HepG2 (cell line): Measurements from ENCODE around the gene LRPPRC. TPM values are rescaled to one million over a fixed set of nuclear protein-coding genes. Genes with fewer than 3 reads are reported as not detected.

Source experiments
- GABPA ChIP-seq, 2 experiments: IDR thresholded peaks; 2 replicates each; pipeline ENCODE4 v1.6.1; 2011 to 2016; ENCODE audit warnings: low read depth in 2 of 2, low read length in 1 of 2, missing biosample characterization in 1 of 2, missing genetic modification characterization in 1 of 2
- HNF4G ChIP-seq, 2 experiments: sonication (generic) in 1 of 2; formaldehyde crosslinking in 1 of 2; IDR thresholded peaks; 2 replicates each; pipeline versions ENCODE4 v1.4.0 to v1.6.1; 2011 to 2020; ENCODE audit warnings: borderline replicate concordance in 2 of 2, low read depth in 2 of 2, mild to moderate bottlenecking in 2 of 2, low read length in 1 of 2, missing genetic modification reagents in 1 of 2, moderate library complexity in 1 of 2
- MAFF ChIP-seq: IDR thresholded peaks from 2 replicates; pipeline ENCODE4 v1.6.1; 2011; ENCODE audit warnings: low read depth, low read length, improper control_type of control experiment
- MLLT10 ChIP-seq: sonication (generic); formaldehyde crosslinking; IDR thresholded peaks from 2 replicates; pipeline ENCODE4 v1.4.0; 2020; ENCODE audit warnings: missing genetic modification reagents
- PAX8 ChIP-seq: sonication (generic); formaldehyde crosslinking; IDR thresholded peaks from 2 replicates; pipeline ENCODE4 v1.8.0; 2022; ENCODE audit warnings: mild to moderate bottlenecking, missing genetic modification reagents, borderline replicate concordance
- PITX1 ChIP-seq: sonication (generic); formaldehyde crosslinking; IDR thresholded peaks from 2 replicates; pipeline ENCODE4 v1.5.1; 2020; ENCODE audit warnings: mild to moderate bottlenecking, missing genetic modification reagents
- SNAPC2 ChIP-seq: sonication (generic); formaldehyde crosslinking; IDR thresholded peaks from 2 replicates; pipeline ENCODE4 v1.8.1; 2022; ENCODE audit warnings: mild to moderate bottlenecking, missing genetic modification reagents
- TBX2 ChIP-seq: sonication (generic); formaldehyde crosslinking; IDR thresholded peaks from 2 replicates; pipeline ENCODE4 v1.5.0; 2020; ENCODE audit warnings: missing genetic modification reagents, mild to moderate bottlenecking, borderline replicate concordance
- U2AF2 ChIP-seq: fragments of 200-400 bp; formaldehyde crosslinking; IDR thresholded peaks from 2 replicates; pipeline ENCODE4 v1.6.1; 2017; ENCODE audit warnings: low read depth, mild to moderate bottlenecking, low read length
- ZNF160 ChIP-seq: sonication (generic); formaldehyde crosslinking; IDR thresholded peaks from 2 replicates; pipeline ENCODE4 v1.8.0; 2022; ENCODE audit warnings: mild to moderate bottlenecking, inconsistent platforms, missing genetic modification reagents
- ZNF224 ChIP-seq: sonication (generic); formaldehyde crosslinking; IDR thresholded peaks from 2 replicates; pipeline ENCODE4 v1.5.0; 2020; ENCODE audit warnings: mild to moderate bottlenecking, missing genetic modification reagents
- ZNF333 ChIP-seq: sonication (generic); formaldehyde crosslinking; IDR thresholded peaks from 2 replicates; pipeline ENCODE4 v1.4.0; 2020; ENCODE audit warnings: mild to moderate bottlenecking, missing genetic modification reagents, borderline replicate concordance
- ZNF335 ChIP-seq: sonication (generic); formaldehyde crosslinking; IDR thresholded peaks from 2 replicates; pipeline ENCODE4 v1.4.0; 2020; ENCODE audit warnings: missing genetic modification reagents
- ZNF354B ChIP-seq: sonication (generic); formaldehyde crosslinking; IDR thresholded peaks from 2 replicates; pipeline ENCODE4 v1.8.0; 2022; ENCODE audit warnings: mild to moderate bottlenecking, missing genetic modification reagents
- ZNF367 ChIP-seq: sonication (generic); formaldehyde crosslinking; IDR thresholded peaks from 2 replicates; pipeline ENCODE4 v1.4.0; 2020; ENCODE audit warnings: missing genetic modification reagents, borderline replicate concordance
- ZNF607 ChIP-seq: sonication (generic); formaldehyde crosslinking; IDR thresholded peaks from 2 replicates; pipeline ENCODE4 v1.5.1; 2020; ENCODE audit warnings: missing genetic modification reagents, mild to moderate bottlenecking, borderline replicate concordance
- ZNF619 ChIP-seq: sonication (generic); formaldehyde crosslinking; IDR thresholded peaks from 2 replicates; pipeline ENCODE4 v1.4.0; 2020; ENCODE audit warnings: mild to moderate bottlenecking, missing genetic modification reagents
- ZNF768 ChIP-seq: sonication (generic); formaldehyde crosslinking; IDR thresholded peaks from 2 replicates; pipeline ENCODE4 v1.4.0; 2020; ENCODE audit warnings: missing genetic modification reagents
- ZNF772 ChIP-seq: sonication (generic); formaldehyde crosslinking; IDR thresholded peaks from 2 replicates; pipeline ENCODE4 v1.5.0; 2020; ENCODE audit warnings: mild to moderate bottlenecking, missing genetic modification reagents
- polyA plus RNA-seq, 8 experiments: library from polyadenylated mRNA; depleted of rRNA in 3 of 8; stranded (reverse) in 7 of 8; unstranded in 1 of 8; fragments of >200 nt; fragmentation: Illumina TruSeq in 4 of 8; extraction: Trizol in 4 of 8; gene quantifications; 2 replicates each; pipeline versions ENCODE4 v1.2.1 to v1.2.3, GENCODE V29; 2011 to 2016; ENCODE audit warnings: low read depth in 4 of 8, missing spikeins in 1 of 8, mixed read lengths in 1 of 8; ENCODE audit not compliant: insufficient read depth in 1 of 8
- total RNA-seq, 5 experiments: library from RNA; depleted of rRNA; stranded (reverse); fragments of >200 nt; fragmentation: Illumina TruSeq; extraction: Trizol; gene quantifications; 2 replicates each; pipeline ENCODE4 v1.2.3, GENCODE V29; 2016; ENCODE audit warnings: low read depth in 1 of 5
- TF ChIP-seq, protein P1 (sequence below): sonication (generic); formaldehyde crosslinking; IDR thresholded peaks from 2 replicates; pipeline ENCODE4 v1.8.0; 2022; ENCODE audit warnings: mild to moderate bottlenecking, missing genetic modification reagents; ENCODE audit not compliant: insufficient replicate concordance
- TF ChIP-seq, protein P2 (sequence below): sonication (generic); formaldehyde crosslinking; IDR thresholded peaks from 2 replicates; pipeline ENCODE4 v1.5.0; 2020; ENCODE audit warnings: missing genetic modification reagents
- TF ChIP-seq, protein P3 (sequence below): sonication (generic); formaldehyde crosslinking; IDR thresholded peaks from 2 replicates; pipeline ENCODE4 v1.8.1; 2022; ENCODE audit warnings: mild to moderate bottlenecking, missing genetic modification reagents
- TF ChIP-seq, protein P4 (sequence below): sonication (generic); formaldehyde crosslinking; IDR thresholded peaks from 2 replicates; pipeline ENCODE4 v1.5.1; 2020; ENCODE audit warnings: mild to moderate bottlenecking, missing genetic modification reagents, borderline replicate concordance

Gene LRPPRC
- total and polyA plus RNA-seq, 2 of the 13 experiments (the other 11 are each of a cell fraction or from before 2014, with no cell fraction given) = 117 to 167 TPM

DNA sequence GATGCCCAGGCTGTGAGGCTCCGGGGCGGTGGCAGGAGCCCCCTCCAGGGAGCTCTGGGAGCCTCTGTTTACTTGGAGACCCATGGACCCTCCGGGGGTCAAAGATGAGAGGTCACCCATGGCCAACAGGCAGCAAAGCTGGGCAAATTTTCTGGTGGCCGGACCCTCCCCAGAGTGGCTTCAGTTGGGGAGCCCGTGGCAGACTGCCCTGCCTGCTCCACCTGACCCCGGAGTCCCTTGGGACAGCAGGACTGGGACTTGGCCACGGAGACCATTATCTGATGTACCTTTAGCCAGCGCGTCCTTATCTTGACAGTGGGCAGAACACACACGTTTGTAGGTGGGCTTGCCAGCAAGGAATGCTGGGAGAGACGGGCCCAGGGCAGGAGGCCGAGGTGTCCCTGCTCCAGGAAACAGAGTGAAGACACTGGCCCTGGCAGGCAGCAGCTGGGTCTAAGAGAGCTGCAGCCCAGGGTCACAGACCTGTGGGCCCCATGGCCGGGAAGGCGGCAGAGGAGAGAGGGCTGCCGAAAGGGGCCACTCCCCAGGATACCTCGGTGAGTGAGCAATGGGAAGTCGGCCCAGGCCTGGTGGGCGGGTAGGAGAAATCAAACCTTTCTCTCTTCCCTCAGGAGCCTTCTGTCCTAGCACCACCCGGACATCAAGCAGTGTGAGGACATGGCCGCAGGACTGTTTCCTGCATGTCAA lies 157.1 kb downstream of the LRPPRC start, which contains the start of the genes ABCG5 and ABCG8 (continued):
- TF ChIP-seq TBX2 (CRISPR knock-in tag) (peak; percentile 52; the same call in 1 of the 2 replicates), ZNF160 (CRISPR knock-in tag) (peak; percentile 60; the same call in 1 of the 2 replicates), SNAPC2 (CRISPR knock-in tag) (0 out of 2 replicates have a peak, but pooled peaks have one; percentile 14), PAX8 (CRISPR knock-in tag) (0 out of 2 replicates have a peak, but pooled peaks have one; percentile 29), ZNF619 (CRISPR knock-in tag) (no peak), ZNF367 (peak; percentile 56; the same call in 1 of the 2 replicates), MLLT10 (CRISPR knock-in tag) (no peak), ZNF354B (no peak), ZNF768 (CRISPR knock-in tag) (peak; percentile 54; the same call in 1 of the 2 replicates), ZNF224 (CRISPR knock-in tag) (no peak), GABPA (IDR thresholded peaks at IDR 0.05; ENCODE audit: low read depth, low read length) (peak; percentile 88), GABPA (CRISPR knock-in tag; IDR thresholded peaks at IDR 0.05; ENCODE audit: low read depth) (peak; percentile 95), PITX1 (CRISPR knock-in tag) (peak; percentile 39; the same call in 1 of the 2 replicates), ZNF335 (CRISPR knock-in tag) (no peak), U2AF2 (no peak), ZNF772 (CRISPR knock-in tag) (peak; percentile 82; the same call in 1 of the 2 replicates), MAFF (no peak), ZNF607 (CRISPR knock-in tag) (0 out of 2 replicates have a peak, but pooled peaks have one; percentile 50), HNF4G (IDR thresholded peaks at IDR 0.05; ENCODE audit: borderline replicate concordance, low read depth, low read length) (peak; percentile 39; the same call in 1 of the 2 replicates), HNF4G (CRISPR knock-in tag; IDR thresholded peaks at IDR 0.05; ENCODE audit: borderline replicate concordance, low read depth) (no peak), ZNF333 (CRISPR knock-in tag) (peak; percentile 52; the same call in 1 of the 2 replicates)
- TF ChIP-seq, protein P1, sequence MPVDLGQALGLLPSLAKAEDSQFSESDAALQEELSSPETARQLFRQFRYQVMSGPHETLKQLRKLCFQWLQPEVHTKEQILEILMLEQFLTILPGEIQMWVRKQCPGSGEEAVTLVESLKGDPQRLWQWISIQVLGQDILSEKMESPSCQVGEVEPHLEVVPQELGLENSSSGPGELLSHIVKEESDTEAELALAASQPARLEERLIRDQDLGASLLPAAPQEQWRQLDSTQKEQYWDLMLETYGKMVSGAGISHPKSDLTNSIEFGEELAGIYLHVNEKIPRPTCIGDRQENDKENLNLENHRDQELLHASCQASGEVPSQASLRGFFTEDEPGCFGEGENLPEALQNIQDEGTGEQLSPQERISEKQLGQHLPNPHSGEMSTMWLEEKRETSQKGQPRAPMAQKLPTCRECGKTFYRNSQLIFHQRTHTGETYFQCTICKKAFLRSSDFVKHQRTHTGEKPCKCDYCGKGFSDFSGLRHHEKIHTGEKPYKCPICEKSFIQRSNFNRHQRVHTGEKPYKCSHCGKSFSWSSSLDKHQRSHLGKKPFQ (CRISPR knock-in tag) = peak; percentile 83
- TF ChIP-seq, protein P2, sequence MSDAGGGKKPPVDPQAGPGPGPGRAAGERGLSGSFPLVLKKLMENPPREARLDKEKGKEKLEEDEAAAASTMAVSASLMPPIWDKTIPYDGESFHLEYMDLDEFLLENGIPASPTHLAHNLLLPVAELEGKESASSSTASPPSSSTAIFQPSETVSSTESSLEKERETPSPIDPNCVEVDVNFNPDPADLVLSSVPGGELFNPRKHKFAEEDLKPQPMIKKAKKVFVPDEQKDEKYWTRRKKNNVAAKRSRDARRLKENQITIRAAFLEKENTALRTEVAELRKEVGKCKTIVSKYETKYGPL = peak; percentile 59; the same call in 1 of the 2 replicates
- TF ChIP-seq, protein P3, sequence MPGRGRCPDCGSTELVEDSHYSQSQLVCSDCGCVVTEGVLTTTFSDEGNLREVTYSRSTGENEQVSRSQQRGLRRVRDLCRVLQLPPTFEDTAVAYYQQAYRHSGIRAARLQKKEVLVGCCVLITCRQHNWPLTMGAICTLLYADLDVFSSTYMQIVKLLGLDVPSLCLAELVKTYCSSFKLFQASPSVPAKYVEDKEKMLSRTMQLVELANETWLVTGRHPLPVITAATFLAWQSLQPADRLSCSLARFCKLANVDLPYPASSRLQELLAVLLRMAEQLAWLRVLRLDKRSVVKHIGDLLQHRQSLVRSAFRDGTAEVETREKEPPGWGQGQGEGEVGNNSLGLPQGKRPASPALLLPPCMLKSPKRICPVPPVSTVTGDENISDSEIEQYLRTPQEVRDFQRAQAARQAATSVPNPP (CRISPR knock-in tag) = 0 out of 2 replicates have a peak, but pooled peaks have one; percentile 46
- TF ChIP-seq, protein P4, sequence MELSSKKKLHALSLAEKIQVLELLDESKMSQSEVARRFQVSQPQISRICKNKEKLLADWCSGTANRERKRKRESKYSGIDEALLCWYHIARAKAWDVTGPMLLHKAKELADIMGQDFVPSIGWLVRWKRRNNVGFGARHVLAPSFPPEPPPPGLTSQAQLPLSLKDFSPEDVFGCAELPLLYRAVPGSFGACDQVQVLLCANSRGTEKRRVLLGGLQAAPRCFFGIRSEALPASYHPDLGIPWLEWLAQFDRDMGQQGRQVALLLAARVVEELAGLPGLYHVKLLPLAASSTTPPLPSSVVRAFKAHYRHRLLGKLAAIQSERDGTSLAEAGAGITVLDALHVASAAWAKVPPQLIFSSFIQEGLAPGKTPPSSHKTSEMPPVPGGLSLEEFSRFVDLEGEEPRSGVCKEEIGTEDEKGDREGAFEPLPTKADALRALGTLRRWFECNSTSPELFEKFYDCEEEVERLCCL (CRISPR knock-in tag) = peak; percentile 30; the same call in 1 of the 2 replicates
